CD4-positive, alpha-beta memory T cell (primary cell): ENCODE measurements around the gene PPP6C. TPM values are rescaled to one million over a fixed set of nuclear protein-coding genes. Genes with fewer than 3 reads are reported as not detected.
"Not testable (repeated sequence)": the region's sequence is repeated elsewhere in the genome, so short reads cannot be mapped to it uniquely, and the experiment has no call there.

Experiments
- CTCF ChIA-PET: fragments of 350-600 bp; sonication (Branson Sonifier 250); formaldehyde crosslinking; loops from one replicate; lab custom pipeline; 2021; ENCODE audit warnings: inconsistent platforms; ENCODE audit not compliant: partially characterized antibody; lab: Charles Lee
- POLR2A ChIA-PET: fragments of 350-600 bp; sonication (Branson Sonifier 250); formaldehyde crosslinking; loops from one replicate; lab custom pipeline; 2021; ENCODE audit not compliant: partially characterized antibody; lab: Charles Lee
- DNase-seq, 5 donors: peaks; one replicate each; pipeline versions ENCODE4 v3.0.0 to v3.0.0-alpha.2; 2020 to 2022; ENCODE audit warnings: mixed read lengths in 1 of 5
- H3K27ac ChIP-seq: one replicate; pipeline ENCODE4 v1.7.0; 2013; ENCODE audit warnings: low read depth, low read length
- H3K27me3 ChIP-seq: 2 replicates; pipeline ENCODE4 v1.7.0; 2013; ENCODE audit warnings: mild to moderate bottlenecking, low read length, moderate library complexity; ENCODE audit not compliant: insufficient read depth
- H3K36me3 ChIP-seq: 2 replicates; pipeline ENCODE4 v1.7.0; 2013; ENCODE audit warnings: mild to moderate bottlenecking, low read length, moderate library complexity; ENCODE audit not compliant: insufficient read depth
- H3K4me1 ChIP-seq: 2 replicates; pipeline ENCODE4 v1.7.0; 2013; ENCODE audit warnings: mild to moderate bottlenecking, low read length, moderate library complexity; ENCODE audit not compliant: insufficient read depth
- H3K4me3 ChIP-seq, 2 donors: one replicate each; pipeline ENCODE4 v1.7.0; 2013; ENCODE audit warnings: low read length in 2 of 2, mild to moderate bottlenecking in 1 of 2
- H3K9me3 ChIP-seq, 2 donors: one replicate each; pipeline ENCODE4 v1.7.0; 2013; ENCODE audit warnings: low read length in 2 of 2, control low read depth in 1 of 2; ENCODE audit not compliant: control insufficient read depth in 1 of 2
- H3K27ac Mint-ChIP-seq, 7 donors: one replicate each; pipeline ENCODE4 v1.8.0; 2020 to 2021; ENCODE audit warnings: mixed read lengths in 7 of 7, mild to moderate bottlenecking in 6 of 7, inconsistent platforms in 3 of 7, moderate library complexity in 3 of 7
- H3K27me3 Mint-ChIP-seq, 2 donors: one replicate each; pipeline ENCODE4 v1.8.0; 2020 to 2021; ENCODE audit warnings: mixed read lengths in 2 of 2
- H3K36me3 Mint-ChIP-seq, 2 donors: one replicate each; pipeline ENCODE4 v1.8.0; 2020 to 2021; ENCODE audit warnings: mixed read lengths in 2 of 2, inconsistent platforms in 1 of 2, mild to moderate bottlenecking in 1 of 2
- H3K4me1 Mint-ChIP-seq, 4 donors: one replicate each; pipeline ENCODE4 v1.8.0; 2020 to 2021; ENCODE audit warnings: mixed read lengths in 4 of 4, mild to moderate bottlenecking in 1 of 4
- H3K4me3 Mint-ChIP-seq, 8 donors: one replicate each; pipeline ENCODE4 v1.8.0; 2020 to 2021; ENCODE audit warnings: mixed read lengths in 8 of 8, mild to moderate bottlenecking in 7 of 8, moderate library complexity in 6 of 8, inconsistent platforms in 3 of 8
- H3K9me3 Mint-ChIP-seq, 8 donors: one replicate each; pipeline ENCODE4 v1.8.0; 2020 to 2021; ENCODE audit warnings: mixed read lengths in 8 of 8, mild to moderate bottlenecking in 5 of 8, inconsistent platforms in 3 of 8, moderate library complexity in 1 of 8
- intact Hi-C: fragments of 100-400 bp; cut with micrococcal nuclease; formaldehyde crosslinking; loops from one replicate; pipeline ENCODE4 v1.15.1; 2023
- polyA plus RNA-seq, 2 donors: library from polyadenylated mRNA; unstranded; fragments of 300-500 nt; fragmentation: Illumina TruSeq; gene quantifications; one replicate each; pipeline ENCODE4 v1.2.3, GENCODE V29; 2021
- total RNA-seq, 2 experiments: library from RNA; stranded (reverse); gene quantifications; one replicate each; pipeline ENCODE4 v1.2.3, GENCODE V29; 2021

Gene PPP6C
- total and polyA plus RNA-seq, 4 experiments from 2014 or later: 49.2 to 66.1 (median 55.8) TPM

GRCh38 chr9:125172031-125172755 lies 17.4 kb downstream of the PPP6C start:
- no peak for DNase-seq
- no peak overlapping the region for H3K27ac ChIP-seq
- ChIA-PET POLR2A (no interaction called here), CTCF (no interaction called here)
- H3K9me3 ChIP-seq: no peaks in the 10 kb centered on the region
- H3K27me3 ChIP-seq: no peaks in the 10 kb centered on the region
- peak overlapping the region in 6 of 7 donors; percentile 27 to 87 (median 69) for H3K27ac Mint-ChIP-seq
- peak overlapping the region in 5 of 8 donors; percentile 21 to 65 (median 51) for H3K4me3 Mint-ChIP-seq
- H3K36me3 ChIP-seq: peaks cover 12% of the 10 kb centered on the region
- no peaks in the 10 kb centered on the region for H3K9me3 Mint-ChIP-seq
- H3K4me3 ChIP-seq: no peak overlapping the region
- H3K36me3 Mint-ChIP-seq: peaks cover 28 to 41% of the 10 kb centered on the region in 2 donors
- intact Hi-C loops: no loop called here
- peaks cover 30 to 51% (median 43%) of the 10 kb centered on the region in 4 donors for H3K4me1 Mint-ChIP-seq
- no peaks in the 10 kb centered on the region for H3K27me3 Mint-ChIP-seq
- H3K4me1 ChIP-seq: peaks cover 29% of the 10 kb centered on the region

GRCh38 chr9:125169895-125170294 lies 19.7 kb downstream of the PPP6C start:
- Histone ChIP-seq H3K27me3 (no peaks in the 10 kb centered on the region), H3K4me3 (no peak overlapping the region), H3K27ac (no peak overlapping the region), H3K36me3 (peaks cover 12% of the 10 kb centered on the region), H3K4me1 (peaks cover 25% of the 10 kb centered on the region), H3K9me3 (no peaks in the 10 kb centered on the region)
- Mint-ChIP-seq H3K27me3 (no peaks in the 10 kb centered on the region), H3K4me3 (no peak overlapping the region), H3K27ac (peak overlapping the region in 1 of 7 donors; percentile 43), H3K4me1 (peaks cover 26 to 35% (median 32%) of the 10 kb centered on the region in 4 donors), H3K9me3 (no peaks in the 10 kb centered on the region), H3K36me3 (peaks cover 28 to 45% of the 10 kb centered on the region in 2 donors)
- no peak for DNase-seq
- intact Hi-C loops: no loop called here
- ChIA-PET POLR2A (interaction anchor here (0.6 kb wide), 1 partner anchor 1967 kb away, joined by 4 read pairs; no protein-coding TSS in a partner anchor), CTCF (no interaction called here)

GRCh38 chr9:125166762-125167161 lies 22.8 kb downstream of the PPP6C start:
- Histone ChIP-seq H3K36me3 (peaks cover 16% of the 10 kb centered on the region), H3K4me3 (no peak overlapping the region), H3K4me1 (peaks cover under 1% of the 10 kb centered on the region), H3K27ac (no peak overlapping the region), H3K27me3 (no peaks in the 10 kb centered on the region), H3K9me3 (no peaks in the 10 kb centered on the region)
- no peak overlapping the region for H3K4me3 Mint-ChIP-seq
- H3K27ac Mint-ChIP-seq: peak overlapping the region in 2 of 7 donors; percentile 52 to 73
- CTCF ChIA-PET: no interaction called here
- POLR2A ChIA-PET: interaction anchor here (0.7 to 1.2 kb wide), 2 partner anchors 40 to 74 kb away, joined by 3 read pairs; no protein-coding TSS in a partner anchor
- no peaks in the 10 kb centered on the region for H3K9me3 Mint-ChIP-seq
- H3K27me3 Mint-ChIP-seq: no peaks in the 10 kb centered on the region
- peaks cover 24 to 40% of the 10 kb centered on the region in 2 donors for H3K36me3 Mint-ChIP-seq
- intact Hi-C loops: no loop called here
- peaks cover 11 to 14% (median 11%) of the 10 kb centered on the region in 4 donors for H3K4me1 Mint-ChIP-seq
- no peak for DNase-seq

- H3K27ac ChIP-seq, H3K4me1 Mint-ChIP-seq, H3K36me3 ChIP-seq, H3K27me3 Mint-ChIP-seq, H3K4me3 ChIP-seq, H3K4me3 Mint-ChIP-seq, H3K9me3 ChIP-seq, H3K4me1 ChIP-seq, POLR2A ChIA-PET, DNase-seq, intact Hi-C loops, H3K27me3 ChIP-seq, H3K9me3 Mint-ChIP-seq: not testable (repeated sequence)
- Mint-ChIP-seq H3K36me3 (peaks cover 5 to 27% of the 10 kb centered on the region in 2 donors), H3K27ac (peak overlapping the region in 1 of 7 donors; percentile 3)
- CTCF ChIA-PET: interaction anchor here (0.7 kb wide), 1 partner anchor 132 kb away, joined by 3 read pairs; no protein-coding TSS in a partner anchor
Measured at GRCh38 chr9:125162891-125163290, 26.7 kb downstream of the PPP6C start.

GRCh38 chr9:125161284-125161918 lies 28.2 kb downstream of the PPP6C start:
- POLR2A ChIA-PET: no interaction called here
- Mint-ChIP-seq H3K36me3 (peaks cover 4 to 36% of the 10 kb centered on the region in 2 donors), H3K27ac (peak overlapping the region in 4 of 7 donors; percentile 31 to 56 (median 44)), H3K9me3 (no peaks in the 10 kb centered on the region), H3K4me1 (peaks cover 0 to 7% (median 4%) of the 10 kb centered on the region in 4 donors), H3K4me3 (no peak overlapping the region), H3K27me3 (no peaks in the 10 kb centered on the region)
- no peaks in the 10 kb centered on the region for H3K4me1 ChIP-seq
- H3K27me3 ChIP-seq: no peaks in the 10 kb centered on the region
- no peak overlapping the region for H3K4me3 ChIP-seq
- intact Hi-C loops: no loop called here
- no peak overlapping the region for H3K27ac ChIP-seq
- H3K36me3 ChIP-seq: peaks cover 4% of the 10 kb centered on the region
- no peak for DNase-seq
- no peaks in the 10 kb centered on the region for H3K9me3 ChIP-seq
- CTCF ChIA-PET: interaction anchor here (1.1 kb wide), 1 partner anchor 25 kb away, joined by 3 read pairs; no protein-coding TSS in a partner anchor

- peaks cover 0 to 6% (median 4%) of the 10 kb centered on the region in 4 donors for H3K4me1 Mint-ChIP-seq
- peak overlapping the region in 4 of 7 donors; percentile 31 to 81 (median 55) for H3K27ac Mint-ChIP-seq
- H3K27me3 ChIP-seq: no peaks in the 10 kb centered on the region
- ChIA-PET CTCF (no interaction called here), POLR2A (no interaction called here)
- no peaks in the 10 kb centered on the region for H3K4me1 ChIP-seq
- no peak overlapping the region for H3K4me3 Mint-ChIP-seq
- H3K36me3 Mint-ChIP-seq: peaks cover 4 to 33% of the 10 kb centered on the region in 2 donors
- no peaks in the 10 kb centered on the region for H3K27me3 Mint-ChIP-seq
- no peak overlapping the region for H3K4me3 ChIP-seq
- H3K9me3 ChIP-seq: no peaks in the 10 kb centered on the region
- H3K9me3 Mint-ChIP-seq: no peaks in the 10 kb centered on the region
- intact Hi-C loops: no loop called here
- peaks cover 4% of the 10 kb centered on the region for H3K36me3 ChIP-seq
- DNase-seq: no peak
- H3K27ac ChIP-seq: no peak overlapping the region
Measured at GRCh38 chr9:125160750-125161149, 28.9 kb downstream of the PPP6C start.

- DNase-seq: no peak
- Histone ChIP-seq H3K36me3 (peaks cover 14% of the 10 kb centered on the region), H3K4me1 (no peaks in the 10 kb centered on the region), H3K9me3 (no peaks in the 10 kb centered on the region), H3K27ac (no peak overlapping the region), H3K27me3 (no peaks in the 10 kb centered on the region), H3K4me3 (no peak overlapping the region)
- H3K9me3 Mint-ChIP-seq: no peaks in the 10 kb centered on the region
- no peak overlapping the region for H3K4me3 Mint-ChIP-seq
- H3K36me3 Mint-ChIP-seq: peaks cover 16 to 61% of the 10 kb centered on the region in 2 donors
- intact Hi-C loops: no loop called here
- POLR2A ChIA-PET: no interaction called here
- H3K27me3 Mint-ChIP-seq: no peaks in the 10 kb centered on the region
- peak overlapping the region in 2 of 7 donors; percentile 57 to 84 for H3K27ac Mint-ChIP-seq
- CTCF ChIA-PET: interaction anchor here (1.5 kb wide), 1 partner anchor 9 kb away, joined by 3 read pairs; no protein-coding TSS in a partner anchor
- H3K4me1 Mint-ChIP-seq: peaks cover 0 to 4% (median 2%) of the 10 kb centered on the region in 4 donors
Measured at GRCh38 chr9:125156551-125156950, 33.1 kb downstream of the PPP6C start.
